Heart left ventricle (tissue), 16 donors: ENCODE measurements around the gene LMF1. TPM values are rescaled to one million over a fixed set of nuclear protein-coding genes. Genes with fewer than 3 reads are reported as not detected.
A peak's percentile ranks its signal among the peaks of the same experiment; 100 is the strongest.

Source experiments
- ATAC-seq, 4 donors: fragments of 200-7000 bp; cut with Tn5 transposase; one replicate each; pipeline ENCODE4 v1.9.1; 2020 to 2022; ENCODE audit warnings: moderate library complexity in 4 of 4, mild to moderate bottlenecking in 3 of 4, moderate number of reproducible peaks in 1 of 4
- DNase-seq, 5 donors: peaks; one replicate each; pipeline ENCODE4 v3.0.0-alpha.2; 2020
- H3K27ac ChIP-seq, 12 donors: fragments of 200-600 bp; sonication (generic) in 4 of 12; one replicate each; pipeline versions ENCODE4 v1.5.0 to v1.8.0; 2016 to 2022; ENCODE audit warnings: mild to moderate bottlenecking in 2 of 12
- H3K27me3 ChIP-seq, 9 donors: fragments of 200-600 bp; sonication (generic) in 2 of 9; one replicate each; pipeline versions ENCODE4 v1.5.1 to v1.8.0; 2016 to 2022; ENCODE audit warnings: mild to moderate bottlenecking in 3 of 9
- H3K36me3 ChIP-seq, 9 donors: fragments of 200-600 bp; sonication (generic) in 2 of 9; one replicate each; pipeline versions ENCODE4 v1.5.0 to v1.8.0; 2018 to 2022; ENCODE audit warnings: mild to moderate bottlenecking in 2 of 9
- H3K4me1 ChIP-seq, 12 donors: fragments of 200-600 bp; sonication (generic) in 4 of 12; one replicate each; pipeline versions ENCODE4 v1.5.0 to v1.8.0; 2016 to 2022; ENCODE audit warnings: mild to moderate bottlenecking in 3 of 12
- H3K4me3 ChIP-seq, 12 donors: fragments of 200-600 bp; sonication (generic) in 4 of 12; one replicate each; pipeline versions ENCODE4 v1.5.0 to v1.8.0; 2017 to 2022; ENCODE audit warnings: mild to moderate bottlenecking in 9 of 12, moderate library complexity in 4 of 12
- H3K9me3 ChIP-seq, 12 donors: fragments of 200-600 bp; sonication (generic) in 4 of 12; one replicate each; pipeline versions ENCODE4 v1.5.0 to v1.8.0; 2016 to 2022; ENCODE audit warnings: mild to moderate bottlenecking in 1 of 12
- CTCF ChIP-seq, 12 donors: fragments of 200-600 bp; sonication (generic) in 4 of 12; IDR thresholded peaks; one replicate each; pipeline versions ENCODE4 v1.5.0 to v1.8.0; 2018 to 2022; ENCODE audit warnings: antibody characterized with exemption in 12 of 12, mild to moderate bottlenecking in 5 of 12
- POLR2A ChIP-seq, 2 donors: fragments of 450-650 bp; IDR thresholded peaks; one replicate each; pipeline ENCODE4 v1.6.1; 2017; ENCODE audit warnings: antibody characterized with exemption in 2 of 2, mild to moderate bottlenecking in 2 of 2, moderate library complexity in 2 of 2
- WGBS, 4 donors: extraction: QIAGEN DNeasy Blood & Tissue Kit in 2 of 4; methylation state at CpG; one replicate each; pipeline versions ENCODE4 v1.1.5 to v1.1.7; 2013 to 2018; 5-methylcytosine and 5-hydroxymethylcytosine counted together
- intact Hi-C, 10 donors: fragments of 100-400 bp; cut with DNase I; formaldehyde crosslinking; loops; one replicate each; pipeline versions ENCODE4 v1.11.1 to v1.14.2; 2022
- polyA plus RNA-seq, 2 donors: library from polyadenylated mRNA; stranded (reverse); fragments of 200-250 nt; gene quantifications; one replicate each; pipeline ENCODE4 v1.2.3, GENCODE V29; 2013
- total RNA-seq, 9 donors: library from RNA; depleted of rRNA in 2 of 9; stranded (reverse); fragments of >200 nt in 2 of 9; fragmentation: NEBNext Ultra II Directional in 3 of 9; extraction: Animal tissue kit (Norgen Biotek cat#: 25700) in 3 of 9; gene quantifications; one replicate each; pipeline versions ENCODE4 v1.1.0 to v1.2.4, GENCODE V29; 2016 to 2023
- donor health status: ischemic (EF 13 %, LVEDD 7.1; RV severe dilation, severe dysfunction).
- donor health status: healthy with polysubstance abuse.
- donor health status: DM: no; HTN: yes; CAD: no.
- donor health status: DM: no; HTN: no; CAD: no.
- donor health status: ischemic (EF 25% LVEDD 6.9; RV normal size, moderate dysfunction).
- donor health status: ischemic (EF 25% LVEDD 5.7; RV mildly dilated, moderate dysfunction).
- donor health status: healthy.
- donor health status: DM: yes; HTN: yes; CAD: no.
- donor health status: ischemic (EF 35%, LVEDD 5.7; RV mildly dilated, moderate dysfunction).
- donor health status: nonischemic (EF 11% LVEDD 7.7; RV severe dilation, severe dysfunction).
- donor health status: DM: yes; HTN: yes; CAD: no.
- donor health status: PGD.
- donor health status: ischemic (EF 29% LVEDD 5.4; RV normal size, mild dysfunction).
- donor health status: nonischemic (EF 23%, LVEDD 6.1; RV moderate dilation, normal function).

The LMF1 gene
- total and polyA plus RNA-seq, 11 donors, result 4.3 to 19.2 (median 7.1) TPM

GRCh38 chr16:853306-853705, 117.5 kb downstream of the LMF1 start:
- no peak overlapping the region for H3K4me3 ChIP-seq
- H3K27me3 ChIP-seq, result no peaks in the 10 kb centered on the region
- ATAC-seq (no peak), DNase-seq (peak in 3 of 5 donors; percentile 5 to 34 (median 17))
- H3K9me3 ChIP-seq, result peaks cover 0 to 3% (median 0%) of the 10 kb centered on the region in 12 donors
- H3K4me1 ChIP-seq, result no peaks in the 10 kb centered on the region
- H3K36me3 ChIP-seq, result no peaks in the 10 kb centered on the region
- H3K27ac ChIP-seq, result no peak overlapping the region
- 83 to 97% (median 89%) methylated on average over 9 to 11 of the region's 11 CpGs for WGBS, 4 donors
- intact Hi-C loops, result no loop called here
- TF ChIP-seq CTCF (IDR thresholded peaks at IDR 0.05) (no peak), POLR2A (IDR thresholded peaks at IDR 0.05) (no peak)

- intact Hi-C loops, result no loop called here
- DNase-seq (peak in 3 of 5 donors; percentile 14 to 46 (median 20)), ATAC-seq (peak in 1 of 4 donors; percentile 4)
- Histone ChIP-seq H3K36me3 (no peaks in the 10 kb centered on the region), H3K9me3 (peaks cover 0 to 3% (median 0%) of the 10 kb centered on the region in 12 donors), H3K4me3 (no peak overlapping the region), H3K27ac (no peak overlapping the region), H3K27me3 (no peaks in the 10 kb centered on the region), H3K4me1 (no peaks in the 10 kb centered on the region)
- WGBS, 4 donors, result 87 to 91% (median 90%) methylated on average over 9 to 32 of the region's 32 CpGs
- TF ChIP-seq POLR2A (IDR thresholded peaks at IDR 0.05), result no peak
- no peak for TF ChIP-seq CTCF (IDR thresholded peaks at IDR 0.05)
These were observed 118.2 kb downstream of the LMF1 start for GRCh38 chr16:852451-853185.

- H3K36me3 ChIP-seq, result no peaks in the 10 kb centered on the region
- H3K4me3 ChIP-seq, result no peak overlapping the region
- 73 to 91% (median 79%) methylated on average over 10 to 17 of the region's 17 CpGs for WGBS, 4 donors
- peak in 3 of 5 donors; percentile 18 to 52 (median 23) for DNase-seq
- peaks cover 0 to 3% (median 0%) of the 10 kb centered on the region in 12 donors for H3K9me3 ChIP-seq
- no peaks in the 10 kb centered on the region for H3K27me3 ChIP-seq
- no peak overlapping the region for H3K27ac ChIP-seq
- intact Hi-C loops, result no loop called here
- no peak for ATAC-seq
- no peaks in the 10 kb centered on the region for H3K4me1 ChIP-seq
- TF ChIP-seq CTCF (IDR thresholded peaks at IDR 0.05) (no peak), POLR2A (IDR thresholded peaks at IDR 0.05) (no peak)
These were observed 118.9 kb downstream of the LMF1 start for GRCh38 chr16:851871-852270.

GRCh38 chr16:851209-851810, 119.5 kb downstream of the LMF1 start:
- DNase-seq (peak in 3 of 5 donors; percentile 11 to 45 (median 17)), ATAC-seq (no peak)
- H3K27ac ChIP-seq, result no peak overlapping the region
- no peak overlapping the region for H3K4me3 ChIP-seq
- H3K4me1 ChIP-seq, result no peaks in the 10 kb centered on the region
- peaks cover 0 to 3% (median 0%) of the 10 kb centered on the region in 12 donors for H3K9me3 ChIP-seq
- TF ChIP-seq POLR2A (IDR thresholded peaks at IDR 0.05) (no peak), CTCF (IDR thresholded peaks at IDR 0.05) (no peak)
- H3K27me3 ChIP-seq, result no peaks in the 10 kb centered on the region
- no peaks in the 10 kb centered on the region for H3K36me3 ChIP-seq
- intact Hi-C loops, result no loop called here
- 80 to 93% (median 91%) methylated on average over 4 to 11 of the region's 11 CpGs for WGBS, 4 donors
